ENCODE results near the gene KIF2B.

DNA sequence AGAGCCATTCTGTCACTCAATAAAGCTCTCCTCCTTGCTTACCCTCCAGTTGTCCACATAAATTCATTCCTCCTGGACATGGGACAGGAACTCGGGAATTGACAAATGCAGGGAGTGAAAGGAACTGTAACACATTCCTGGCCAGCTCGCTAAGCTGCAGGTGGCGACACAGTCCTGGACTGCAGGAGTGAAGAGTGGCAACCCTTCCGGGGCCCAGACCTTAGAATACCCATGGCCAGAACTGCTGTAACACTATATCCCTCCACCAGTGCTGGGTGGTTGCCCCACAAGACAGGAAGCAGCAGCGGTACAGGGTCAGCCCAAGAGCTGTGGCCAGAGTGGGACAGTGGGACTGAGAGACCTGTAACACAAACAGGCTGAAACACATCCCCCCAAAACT lies 30.3 kb upstream of the KIF2B start:
- TF ChIP-seq POLR2A (IDR thresholded peaks at IDR 0.05) = no peak
- TF ChIP-seq, protein P1, sequence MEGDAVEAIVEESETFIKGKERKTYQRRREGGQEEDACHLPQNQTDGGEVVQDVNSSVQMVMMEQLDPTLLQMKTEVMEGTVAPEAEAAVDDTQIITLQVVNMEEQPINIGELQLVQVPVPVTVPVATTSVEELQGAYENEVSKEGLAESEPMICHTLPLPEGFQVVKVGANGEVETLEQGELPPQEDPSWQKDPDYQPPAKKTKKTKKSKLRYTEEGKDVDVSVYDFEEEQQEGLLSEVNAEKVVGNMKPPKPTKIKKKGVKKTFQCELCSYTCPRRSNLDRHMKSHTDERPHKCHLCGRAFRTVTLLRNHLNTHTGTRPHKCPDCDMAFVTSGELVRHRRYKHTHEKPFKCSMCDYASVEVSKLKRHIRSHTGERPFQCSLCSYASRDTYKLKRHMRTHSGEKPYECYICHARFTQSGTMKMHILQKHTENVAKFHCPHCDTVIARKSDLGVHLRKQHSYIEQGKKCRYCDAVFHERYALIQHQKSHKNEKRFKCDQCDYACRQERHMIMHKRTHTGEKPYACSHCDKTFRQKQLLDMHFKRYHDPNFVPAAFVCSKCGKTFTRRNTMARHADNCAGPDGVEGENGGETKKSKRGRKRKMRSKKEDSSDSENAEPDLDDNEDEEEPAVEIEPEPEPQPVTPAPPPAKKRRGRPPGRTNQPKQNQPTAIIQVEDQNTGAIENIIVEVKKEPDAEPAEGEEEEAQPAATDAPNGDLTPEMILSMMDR (IDR thresholded peaks at IDR 0.05) = no peak
- TF ChIP-seq EP300 (IDR thresholded peaks at IDR 0.05) = no peak
- no peak for TF ChIP-seq POLR2AphosphoS5 (IDR thresholded peaks at IDR 0.05)
